ENCODE data around the gene SLC41A1.

The SLC41A1 gene

DNA sequence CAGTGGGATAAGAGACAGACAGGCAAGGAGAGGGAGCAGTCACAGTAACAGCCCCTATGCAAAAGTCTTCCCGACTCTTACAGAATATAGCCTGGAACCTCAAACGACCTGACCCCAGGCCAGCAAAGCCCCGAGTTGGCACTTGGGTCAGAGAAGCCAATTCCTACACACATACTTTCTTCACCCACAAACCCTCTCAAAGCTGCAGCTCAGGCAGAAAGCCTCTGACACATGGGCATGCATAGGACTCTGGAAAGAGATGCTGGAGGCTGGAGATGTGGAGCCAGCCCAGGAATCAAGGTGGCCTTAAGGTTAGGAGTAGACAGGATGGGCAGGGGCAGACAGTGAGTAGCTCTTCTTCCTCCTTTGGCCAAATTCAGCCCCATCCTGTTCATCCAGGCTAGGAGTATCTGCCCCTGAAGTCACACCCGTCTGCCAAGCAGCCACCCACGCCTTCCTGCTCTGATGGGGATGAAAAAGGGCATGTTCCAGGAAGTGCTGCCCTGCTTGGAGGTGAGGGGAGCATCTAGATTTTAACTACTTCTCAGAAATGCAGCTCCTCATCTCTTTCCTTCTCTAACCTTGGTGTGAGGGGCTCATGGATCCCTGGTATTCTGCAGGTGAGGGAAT is 7.8 kb downstream of the SLC41A1 start:
- H2BK5ac ChIP-seq (ENCODE audit: low read depth, low read length, poor library complexity, severe bottlenecking): no peak overlapping the region
- peaks cover 18 to 27% of the 10 kb centered on the region in 2 experiments for H3K36me3 ChIP-seq (ENCODE audit: control insufficient read depth in 1 of 2, insufficient read depth in 2 of 2, low read depth in 1 of 2, low read length in 2 of 2)
- H4K91ac ChIP-seq (ENCODE audit: low read length): no peak overlapping the region
- no peak overlapping the region for H3K18ac ChIP-seq (ENCODE audit: low read depth in 1 of 2, low read length in 2 of 2)
- no peak overlapping the region for H2AFZ ChIP-seq (ENCODE audit: low read depth, low read length)
- no peak overlapping the region for H4K8ac ChIP-seq (ENCODE audit: low read length)
- peaks cover 11% of the 10 kb centered on the region for H3K4me1 ChIP-seq (ENCODE audit: control insufficient read depth, insufficient read depth, low read depth, low read length)
- 100% methylated on average over 3 of the region's 5 CpGs for WGBS
- no peak overlapping the region for H3K9ac ChIP-seq (ENCODE audit: low read length)
- no peaks in the 10 kb centered on the region for H3K27me3 ChIP-seq (ENCODE audit: control insufficient read depth in 1 of 2, insufficient read depth in 1 of 2, low read length in 2 of 2)
- no peak overlapping the region for H3K4me3 ChIP-seq (ENCODE audit: insufficient read depth in 1 of 2, low read depth in 1 of 2, low read length in 2 of 2)
- H3K14ac ChIP-seq (ENCODE audit: low read length in 2 of 2): no peak overlapping the region
- H3K4ac ChIP-seq (ENCODE audit: low read depth in 1 of 2, low read length in 2 of 2): no peak overlapping the region
- H3K4me2 ChIP-seq (ENCODE audit: low read length, poor library complexity, severe bottlenecking): no peak overlapping the region
- no peak overlapping the region for H3K27ac ChIP-seq (ENCODE audit: low read length, poor library complexity, severe bottlenecking)
- no peaks in the 10 kb centered on the region for H3K9me3 ChIP-seq (ENCODE audit: control insufficient read depth, low read length)
- H3K23ac ChIP-seq (ENCODE audit: low read length in 2 of 2): no peak overlapping the region
- H2AK5ac ChIP-seq (ENCODE audit: low read length, severe bottlenecking): no peak overlapping the region
- no peak for DNase-seq
- no peak overlapping the region for H2BK12ac ChIP-seq (ENCODE audit: low read length in 2 of 2)
- H2BK120ac ChIP-seq (ENCODE audit: low read depth, low read length): no peak overlapping the region
- peaks cover 42% of the 10 kb centered on the region for H3K79me1 ChIP-seq (replicated peaks; ENCODE audit: low read length, poor library complexity, severe bottlenecking)
- no peak overlapping the region for H2BK15ac ChIP-seq (ENCODE audit: low read depth, poor library complexity, severe bottlenecking)

DNA sequence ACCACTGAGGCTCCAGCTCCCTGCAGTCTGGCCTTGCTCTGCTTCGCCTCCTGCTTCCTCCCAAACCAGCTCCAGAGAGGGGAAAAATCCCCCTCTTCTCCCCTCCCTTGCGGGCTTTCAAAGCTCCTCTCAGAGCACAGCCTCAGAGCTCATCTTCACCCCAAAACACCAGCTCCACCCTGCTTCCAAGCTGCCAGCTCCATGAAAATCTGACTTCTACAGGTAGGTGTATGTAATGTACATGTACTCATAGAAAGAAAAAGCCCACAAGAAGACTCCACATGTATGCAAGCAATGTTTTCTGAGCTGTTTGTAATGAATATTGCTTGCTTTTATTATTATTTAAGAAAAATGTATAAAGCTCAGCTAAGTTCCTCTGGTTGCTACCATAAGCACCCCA is 8.4 kb downstream of the SLC41A1 start:
- no peak overlapping the region for H3K4me3 ChIP-seq (ENCODE audit: insufficient read depth in 1 of 2, low read depth in 1 of 2, low read length in 2 of 2)
- peaks cover 39% of the 10 kb centered on the region for H3K79me1 ChIP-seq (replicated peaks; ENCODE audit: low read length, poor library complexity, severe bottlenecking)
- H3K23ac ChIP-seq (ENCODE audit: low read length in 2 of 2): no peak overlapping the region
- 100% methylated on average over 2 of the region's 2 CpGs for WGBS
- no peak overlapping the region for H2AK5ac ChIP-seq (ENCODE audit: low read length, severe bottlenecking)
- peaks cover 12% of the 10 kb centered on the region for H3K4me1 ChIP-seq (ENCODE audit: control insufficient read depth, insufficient read depth, low read depth, low read length)
- H3K18ac ChIP-seq (ENCODE audit: low read depth in 1 of 2, low read length in 2 of 2): no peak overlapping the region
- DNase-seq: no peak
- no peak overlapping the region for H3K9ac ChIP-seq (ENCODE audit: low read length)
- H4K91ac ChIP-seq (ENCODE audit: low read length): no peak overlapping the region
- no peak overlapping the region for H3K4me2 ChIP-seq (ENCODE audit: low read length, poor library complexity, severe bottlenecking)
- no peak overlapping the region for H2BK120ac ChIP-seq (ENCODE audit: low read depth, low read length)
- H2BK15ac ChIP-seq (ENCODE audit: low read depth, poor library complexity, severe bottlenecking): no peak overlapping the region
- no peak overlapping the region for H3K27ac ChIP-seq (ENCODE audit: low read length, poor library complexity, severe bottlenecking)
- no peaks in the 10 kb centered on the region for H3K9me3 ChIP-seq (ENCODE audit: control insufficient read depth, low read length)
- H4K8ac ChIP-seq (ENCODE audit: low read length): no peak overlapping the region
- peaks cover 16 to 27% of the 10 kb centered on the region in 2 experiments for H3K36me3 ChIP-seq (ENCODE audit: control insufficient read depth in 1 of 2, insufficient read depth in 2 of 2, low read depth in 1 of 2, low read length in 2 of 2)
- no peak overlapping the region for H3K4ac ChIP-seq (ENCODE audit: low read depth in 1 of 2, low read length in 2 of 2)
- no peak overlapping the region for H2BK12ac ChIP-seq (ENCODE audit: low read length in 2 of 2)
- no peak overlapping the region for H2AFZ ChIP-seq (ENCODE audit: low read depth, low read length)
- H2BK5ac ChIP-seq (ENCODE audit: low read depth, low read length, poor library complexity, severe bottlenecking): no peak overlapping the region
- no peak overlapping the region for H3K14ac ChIP-seq (ENCODE audit: low read length in 2 of 2)
- H3K27me3 ChIP-seq (ENCODE audit: control insufficient read depth in 1 of 2, insufficient read depth in 1 of 2, low read length in 2 of 2): no peaks in the 10 kb centered on the region

DNA sequence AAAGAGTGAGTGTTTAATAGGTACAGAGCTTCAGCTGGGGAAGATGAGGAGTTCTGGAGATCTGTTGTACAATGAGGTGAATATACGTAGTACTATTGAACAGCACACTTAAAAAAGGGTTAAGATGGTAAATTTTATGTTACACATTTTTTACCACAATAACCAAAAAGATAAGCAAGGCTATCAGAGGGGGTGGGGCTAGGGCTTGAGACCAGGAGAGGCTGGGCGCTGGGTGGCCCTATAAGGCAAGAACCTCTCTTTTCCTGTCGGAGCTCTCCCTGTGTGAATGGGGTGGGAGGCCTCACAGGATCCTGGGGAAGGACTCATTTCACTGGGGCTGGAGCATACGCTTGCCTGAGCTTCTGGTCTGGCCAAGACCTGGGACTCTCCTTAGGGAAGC is 9.0 kb downstream of the SLC41A1 start:
- no peak overlapping the region for H2AK5ac ChIP-seq (ENCODE audit: low read length, severe bottlenecking)
- no peaks in the 10 kb centered on the region for H3K27me3 ChIP-seq (ENCODE audit: control insufficient read depth in 1 of 2, insufficient read depth in 1 of 2, low read length in 2 of 2)
- H2BK15ac ChIP-seq (ENCODE audit: low read depth, poor library complexity, severe bottlenecking): no peak overlapping the region
- no peak overlapping the region for H2BK120ac ChIP-seq (ENCODE audit: low read depth, low read length)
- H3K79me1 ChIP-seq (replicated peaks; ENCODE audit: low read length, poor library complexity, severe bottlenecking): peaks cover 33% of the 10 kb centered on the region
- H3K4ac ChIP-seq (ENCODE audit: low read depth in 1 of 2, low read length in 2 of 2): no peak overlapping the region
- H2BK5ac ChIP-seq (ENCODE audit: low read depth, low read length, poor library complexity, severe bottlenecking): no peak overlapping the region
- H3K18ac ChIP-seq (ENCODE audit: low read depth in 1 of 2, low read length in 2 of 2): no peak overlapping the region
- H2BK12ac ChIP-seq (ENCODE audit: low read length in 2 of 2): no peak overlapping the region
- H3K4me3 ChIP-seq (ENCODE audit: insufficient read depth in 1 of 2, low read depth in 1 of 2, low read length in 2 of 2): no peak overlapping the region
- no peak overlapping the region for H4K91ac ChIP-seq (ENCODE audit: low read length)
- no peaks in the 10 kb centered on the region for H3K9me3 ChIP-seq (ENCODE audit: control insufficient read depth, low read length)
- H4K8ac ChIP-seq (ENCODE audit: low read length): no peak overlapping the region
- H3K9ac ChIP-seq (ENCODE audit: low read length): no peak overlapping the region
- no peak overlapping the region for H2AFZ ChIP-seq (ENCODE audit: low read depth, low read length)
- no peak for DNase-seq
- peaks cover 14% of the 10 kb centered on the region for H3K4me1 ChIP-seq (ENCODE audit: control insufficient read depth, insufficient read depth, low read depth, low read length)
- no peak overlapping the region for H3K4me2 ChIP-seq (ENCODE audit: low read length, poor library complexity, severe bottlenecking)
- no peak overlapping the region for H3K14ac ChIP-seq (ENCODE audit: low read length in 2 of 2)
- H3K27ac ChIP-seq (ENCODE audit: low read length, poor library complexity, severe bottlenecking): no peak overlapping the region
- H3K23ac ChIP-seq (ENCODE audit: low read length in 2 of 2): no peak overlapping the region
- peaks cover 17 to 32% of the 10 kb centered on the region in 2 experiments for H3K36me3 ChIP-seq (ENCODE audit: control insufficient read depth in 1 of 2, insufficient read depth in 2 of 2, low read depth in 1 of 2, low read length in 2 of 2)
- WGBS: 67% methylated on average over 3 of the region's 4 CpGs

DNA sequence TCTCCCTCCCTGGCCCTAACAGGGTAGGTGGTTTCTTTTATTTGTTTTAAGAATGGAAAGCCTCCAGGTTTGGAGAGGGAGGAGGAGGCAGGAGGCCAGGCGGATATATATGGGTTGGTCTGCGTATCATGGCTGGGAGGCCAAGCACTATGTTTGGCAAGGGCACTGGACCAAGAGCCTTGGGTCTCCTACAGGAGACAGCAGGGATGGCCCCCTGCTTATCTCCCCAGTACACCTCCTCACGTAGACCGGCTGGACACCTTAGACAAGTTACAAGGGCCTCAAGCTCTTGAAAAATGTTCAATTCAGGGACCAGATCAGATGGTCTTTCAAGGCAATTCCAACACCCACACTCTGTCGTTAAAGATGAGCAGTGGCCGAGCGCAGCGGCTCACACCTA is 10.9 kb downstream of the SLC41A1 start:
- peaks cover 12% of the 10 kb centered on the region for H3K4me1 ChIP-seq (ENCODE audit: control insufficient read depth, insufficient read depth, low read depth, low read length)
- H2BK15ac ChIP-seq (ENCODE audit: low read depth, poor library complexity, severe bottlenecking): no peak overlapping the region
- H3K4me3 ChIP-seq (ENCODE audit: insufficient read depth in 1 of 2, low read depth in 1 of 2, low read length in 2 of 2): no peak overlapping the region
- no peak overlapping the region for H2AFZ ChIP-seq (ENCODE audit: low read depth, low read length)
- H3K36me3 ChIP-seq (ENCODE audit: control insufficient read depth in 1 of 2, insufficient read depth in 2 of 2, low read depth in 1 of 2, low read length in 2 of 2): peaks cover 35 to 42% of the 10 kb centered on the region in 2 experiments
- no peak for DNase-seq
- no peak overlapping the region for H3K4ac ChIP-seq (ENCODE audit: low read depth in 1 of 2, low read length in 2 of 2)
- no peak overlapping the region for H2BK5ac ChIP-seq (ENCODE audit: low read depth, low read length, poor library complexity, severe bottlenecking)
- no peak overlapping the region for H2BK12ac ChIP-seq (ENCODE audit: low read length in 2 of 2)
- no peak overlapping the region for H4K91ac ChIP-seq (ENCODE audit: low read length)
- no peak overlapping the region for H3K18ac ChIP-seq (ENCODE audit: low read depth in 1 of 2, low read length in 2 of 2)
- no peaks in the 10 kb centered on the region for H3K9me3 ChIP-seq (ENCODE audit: control insufficient read depth, low read length)
- WGBS: 100% methylated on average over 8 of the region's 8 CpGs
- no peak overlapping the region for H2AK5ac ChIP-seq (ENCODE audit: low read length, severe bottlenecking)
- H3K4me2 ChIP-seq (ENCODE audit: low read length, poor library complexity, severe bottlenecking): no peak overlapping the region
- no peak overlapping the region for H3K14ac ChIP-seq (ENCODE audit: low read length in 2 of 2)
- H3K27me3 ChIP-seq (ENCODE audit: control insufficient read depth in 1 of 2, insufficient read depth in 1 of 2, low read length in 2 of 2): no peaks in the 10 kb centered on the region
- no peak overlapping the region for H3K27ac ChIP-seq (ENCODE audit: low read length, poor library complexity, severe bottlenecking)
- H3K23ac ChIP-seq (ENCODE audit: low read length in 2 of 2): no peak overlapping the region
- no peak overlapping the region for H2BK120ac ChIP-seq (ENCODE audit: low read depth, low read length)
- H3K79me1 ChIP-seq (replicated peaks; ENCODE audit: low read length, poor library complexity, severe bottlenecking): peaks cover 25% of the 10 kb centered on the region
- no peak overlapping the region for H3K9ac ChIP-seq (ENCODE audit: low read length)
- H4K8ac ChIP-seq (ENCODE audit: low read length): no peak overlapping the region

Data from mesenchymal stem cell (in vitro differentiated cells and primary cell).